A673 (cell line): ENCODE data around the gene SVOPL. TPM values are rescaled to one million over a fixed set of nuclear protein-coding genes. Genes with fewer than 3 reads are reported as not detected.

Source experiments
- Bru-seq: library from RNA; stranded (reverse); fragments of 400-500 nt; gene quantifications from one replicate; lab custom pipeline; 2021; lab: Mats Ljungman, UMichigan
- BruChase-seq, 2 experiments: library from RNA; stranded (reverse); fragments of 400-500 nt; gene quantifications; one replicate each; lab custom pipeline; 2021; lab: Mats Ljungman, UMichigan
- BruUV-seq: library from RNA; stranded (reverse); fragments of 400-500 nt; replicated peaks from 2 replicates; lab custom pipeline; 2021; lab: Mats Ljungman, UMichigan
- CTCF ChIA-PET: fragments of 300-600 bp; sonication (Branson Sonifier 250); formaldehyde crosslinking; loops from one replicate; lab custom pipeline; 2022; ENCODE audit warnings: antibody characterized with exemption; lab: Charles Lee
- POLR2A ChIA-PET: fragments of 300-600 bp; sonication (Branson Sonifier 250); formaldehyde crosslinking; loops from one replicate; lab custom pipeline; 2022; ENCODE audit warnings: antibody characterized with exemption; ENCODE audit not compliant: low non-redundant PET; lab: Charles Lee
- DNase-seq: peaks from one replicate; pipeline ENCODE4 v3.0.0-alpha.2; 2015; ENCODE audit warnings: low spot score
- H3K27ac ChIP-seq: fragments of 200-600 bp; sonication (generic); 2 replicates; pipeline ENCODE4 v1.5.1; 2016; ENCODE audit warnings: mixed run types, low read depth, mild to moderate bottlenecking, mixed read lengths, antibody characterized with exemption, low read length; ENCODE audit not compliant: poor library complexity, severe bottlenecking
- H3K27me3 ChIP-seq: fragments of 200-600 bp; sonication (generic); replicated peaks from 2 replicates; pipeline ENCODE4 v1.6.1; 2017; ENCODE audit warnings: mixed run types, low read depth, mild to moderate bottlenecking, mixed read lengths, antibody characterized with exemption, low read length; ENCODE audit not compliant: insufficient read depth, poor library complexity
- H3K36me3 ChIP-seq: fragments of 200-600 bp; sonication (generic); 2 replicates; pipeline ENCODE4 v1.6.1; 2016; ENCODE audit warnings: mixed run types, mild to moderate bottlenecking, mixed read lengths, antibody characterized with exemption, low read length; ENCODE audit not compliant: insufficient read depth, poor library complexity, severe bottlenecking
- H3K4me1 ChIP-seq: fragments of 200-600 bp; sonication (generic); 2 replicates; pipeline ENCODE4 v1.6.1; 2017; ENCODE audit warnings: mixed run types, mild to moderate bottlenecking, mixed read lengths, antibody characterized with exemption, low read length; ENCODE audit not compliant: insufficient read depth, poor library complexity, severe bottlenecking
- H3K4me3 ChIP-seq: fragments of 200-600 bp; sonication (generic); 2 replicates; pipeline ENCODE4 v1.5.1; 2016; ENCODE audit warnings: low read depth, mixed run types, mild to moderate bottlenecking, mixed read lengths, low read length; ENCODE audit not compliant: poor library complexity, severe bottlenecking
- H3K9me3 ChIP-seq: fragments of 200-600 bp; sonication (generic); 2 replicates; pipeline ENCODE4 v1.6.1; 2016; ENCODE audit warnings: mixed run types, low read depth, mild to moderate bottlenecking, mixed read lengths, antibody characterized with exemption, low read length; ENCODE audit not compliant: poor library complexity, severe bottlenecking
- CTCF ChIP-seq: fragments of 300-800, 200-600 bp; sonication (generic); conservative IDR thresholded peaks from 2 replicates; pipeline ENCODE4 v1.5.1; 2017; ENCODE audit warnings: low read depth, mild to moderate bottlenecking, antibody characterized with exemption, low read length, moderate library complexity, mixed read lengths
- EZH2 ChIP-seq: fragments of 200-600 bp; sonication (generic); IDR thresholded peaks from 2 replicates; pipeline ENCODE4 v1.6.1; 2017; ENCODE audit warnings: borderline replicate concordance, low read depth, mild to moderate bottlenecking, mixed read lengths, antibody characterized with exemption, low read length; ENCODE audit not compliant: poor library complexity, severe bottlenecking
- intact Hi-C: fragments of 100-400 bp; cut with micrococcal nuclease; formaldehyde crosslinking; loops from one replicate; pipeline ENCODE4 v1.10.0; 2022; ENCODE audit not compliant: unreplicated experiment
- long read RNA-seq: library from polyadenylated mRNA; stranded (forward); transcript quantifications from one replicate; pipeline ENCODE4 v2.0.0, GENCODE V29; 2022
- total RNA-seq: library from RNA; stranded (reverse); gene quantifications from 2 replicates; pipeline ENCODE4 v1.2.3, GENCODE V29; 2021

Gene SVOPL
- total RNA-seq (not detected in 2 replicates), Bru-seq, nascent RNA (percentile 2 among the genes with signal in this experiment), BruChase-seq, experiment 1, labeled RNA remaining after a 2-hour chase (percentile 3 among the genes with signal in this experiment), BruChase-seq, experiment 2, labeled RNA remaining after a 6-hour chase (percentile 2 among the genes with signal in this experiment)
- long read RNA-seq, result 0 reads

GRCh38 chr7:138700857-138701536 lies at the start of gene SVOPL:
Gene SVOPL (minus strand): TSS chr7:138701362. CDS start chr7:138679045, 22,317 bp downstream.
- no peak for TF ChIP-seq EZH2
- no peak for TF ChIP-seq CTCF
- POLR2A ChIA-PET, result no interaction called here
- Histone ChIP-seq H3K27ac (no peak within 1 kb of the TSS), H3K4me1 (no peaks in the 10 kb centered on the region), H3K4me3 (no peak within 1 kb of the TSS), H3K36me3 (no peaks in the 10 kb centered on the region), H3K27me3 (peaks cover 4% of the 10 kb centered on the region), H3K9me3 (no peaks in the 10 kb centered on the region)
- CTCF ChIA-PET, result no interaction called here
- intact Hi-C loops, result no loop called here
- no peak for DNase-seq
- no TSS peak for BruUV-seq

GRCh38 chr7:138750473-138750872 lies 49.3 kb upstream of the SVOPL start:
- no peaks in the 10 kb centered on the region for H3K9me3 ChIP-seq
- intact Hi-C loops, result no loop called here
- peaks cover 15% of the 10 kb centered on the region for H3K27me3 ChIP-seq
- no TSS peak for BruUV-seq
- TF ChIP-seq EZH2, result no peak
- no peak for TF ChIP-seq CTCF
- ChIA-PET CTCF (no interaction called here), POLR2A (no interaction called here)
- no peak overlapping the region for H3K4me3 ChIP-seq
- H3K27ac ChIP-seq, result no peak overlapping the region
- H3K36me3 ChIP-seq, result no peaks in the 10 kb centered on the region
- H3K4me1 ChIP-seq, result no peaks in the 10 kb centered on the region
- no peak for DNase-seq

GRCh38 chr7:138749960-138750359 lies 48.8 kb upstream of the SVOPL start:
- TF ChIP-seq CTCF (no peak), EZH2 (no peak)
- BruUV-seq, result no TSS peak
- no peak for DNase-seq
- ChIA-PET POLR2A (no interaction called here), CTCF (no interaction called here)
- Histone ChIP-seq H3K9me3 (no peaks in the 10 kb centered on the region), H3K4me1 (no peaks in the 10 kb centered on the region), H3K36me3 (no peaks in the 10 kb centered on the region), H3K4me3 (no peak overlapping the region), H3K27me3 (peaks cover 10% of the 10 kb centered on the region), H3K27ac (no peak overlapping the region)
- intact Hi-C loops, result no loop called here
